HepG2 (cell line): ENCODE results near the gene CLPTM1L. TPM values are rescaled to one million over a fixed set of nuclear protein-coding genes. Genes with fewer than 3 reads are reported as not detected.

Source experiments
- ATAC-seq: fragments of 200-7000 bp; cut with Tn5 transposase; 3 replicates; pipeline ENCODE4 v1.9.1; 2020; ENCODE audit warnings: mild to moderate bottlenecking, moderate library complexity
- BruUV-seq: library from RNA; stranded (reverse); fragments of 400-500 nt; replicated peaks from 2 replicates; lab custom pipeline; 2021; lab: Mats Ljungman, UMichigan
- CTCF ChIA-PET: fragments of 300-600 bp; formaldehyde crosslinking; extraction: SDS; loops from one replicate; lab custom pipeline; 2021; ENCODE audit warnings: low total read pairs, inconsistent platforms, low intra/inter-chr PET ratio; lab: Yijun Ruan, JAX
- POLR2A ChIA-PET: fragments of 350-600 bp; sonication (Branson Sonifier 250); formaldehyde crosslinking; loops from one replicate; lab custom pipeline; 2020; ENCODE audit warnings: antibody characterized with exemption, inconsistent platforms; lab: Yijun Ruan, JAX
- DNase-seq: peaks from one replicate; pipeline ENCODE4 v3.0.0-alpha.2; 2015; ENCODE audit warnings: low spot score
- FAIRE-seq: peaks from 3 replicates; lab custom pipeline; 2011; peaks lifted over from hg19 to GRCh38; lab: Jason Lieb, UNC
- H2AFZ ChIP-seq: one replicate; pipeline ENCODE4 v1.6.1; 2011; ENCODE audit warnings: low read length, inconsistent platforms
- H3K27ac ChIP-seq: fragments of 300-600 bp; 3 replicates; pipeline ENCODE4 v1.8.0; 2011; ENCODE audit warnings: mixed run types, mild to moderate bottlenecking, mixed read lengths, low read length, inconsistent platforms; ENCODE audit not compliant: insufficient read depth; ENCODE audit errors: extremely low read length
- H3K27me3 ChIP-seq, 2 experiments: fragments of 200-600 bp in 1 of 2; 2 replicates in 1 of 2; 3 replicates in 1 of 2; pipeline versions ENCODE4 v1.6.0 to v1.8.0; 2011; ENCODE audit warnings: low read length in 2 of 2, mild to moderate bottlenecking in 2 of 2, moderate library complexity in 2 of 2, inconsistent platforms in 1 of 2; ENCODE audit not compliant: insufficient read depth in 2 of 2, control insufficient read depth in 1 of 2
- H3K36me3 ChIP-seq, 2 experiments: fragments of 200-600 bp in 1 of 2; replicated peaks in 1 of 2; 2 replicates in 1 of 2; 3 replicates in 1 of 2; pipeline versions ENCODE4 v1.5.1 to v1.8.0; 2011; ENCODE audit warnings: low read length in 2 of 2, inconsistent platforms in 1 of 2; ENCODE audit not compliant: insufficient read depth in 2 of 2, control insufficient read depth in 1 of 2
- H3K4me1 ChIP-seq: 2 replicates; pipeline ENCODE4 v1.5.1; 2012; ENCODE audit warnings: low read length, inconsistent platforms; ENCODE audit not compliant: insufficient read depth
- H3K4me2 ChIP-seq: 2 replicates; pipeline ENCODE4 v1.6.0; 2011; ENCODE audit warnings: low read depth, low read length, inconsistent platforms
- H3K4me3 ChIP-seq, 3 experiments: fragments of 200-600 bp in 1 of 3; sonication (generic), shearing (Covaris generic) in 1 of 3; replicated peaks in 1 of 3; 2 replicates each; pipeline ENCODE4 v1.5.1; 2011 to 2016; ENCODE audit warnings: low read length in 3 of 3, inconsistent platforms in 2 of 3, low read depth in 2 of 3, mild to moderate bottlenecking in 2 of 3, control low read depth in 1 of 3, mixed read lengths in 1 of 3; ENCODE audit not compliant: insufficient read depth in 1 of 3
- H3K79me2 ChIP-seq: one replicate; pipeline ENCODE4 v1.6.1; 2011; ENCODE audit warnings: low read length, inconsistent platforms; ENCODE audit not compliant: insufficient read depth
- H3K9ac ChIP-seq: 2 replicates; pipeline ENCODE4 v1.6.0; 2011; ENCODE audit warnings: mild to moderate bottlenecking, low read depth, low read length, inconsistent platforms; ENCODE audit not compliant: insufficient read depth
- H3K9me3 ChIP-seq: 2 replicates; pipeline ENCODE4 v1.5.1; 2012; ENCODE audit warnings: mild to moderate bottlenecking, low read length
- H4K20me1 ChIP-seq: 2 replicates; pipeline ENCODE4 v1.6.0; 2011; ENCODE audit warnings: inconsistent platforms, mild to moderate bottlenecking, low read length, moderate library complexity; ENCODE audit not compliant: insufficient read depth
- AGO2 ChIP-seq: fragments of 200-400 bp; formaldehyde crosslinking; optimal IDR thresholded peaks from 2 replicates; pipeline ENCODE3; 2017; ENCODE audit warnings: mild to moderate bottlenecking, low read depth, low read length, moderate library complexity
- CENPT ChIP-seq: sonication (generic); formaldehyde crosslinking; IDR thresholded peaks from 2 replicates; pipeline ENCODE4 v1.8.0; 2022; ENCODE audit warnings: low read depth, mild to moderate bottlenecking, moderate library complexity, missing genetic modification reagents
- MYNN ChIP-seq: sonication (generic); formaldehyde crosslinking; IDR thresholded peaks from 2 replicates; pipeline ENCODE4 v1.4.0; 2020; ENCODE audit warnings: mild to moderate bottlenecking, low read depth, missing genetic modification reagents
- NPAS2 ChIP-seq: sonication (generic); formaldehyde crosslinking; IDR thresholded peaks from 2 replicates; pipeline ENCODE4 v1.8.0; 2022; ENCODE audit warnings: mild to moderate bottlenecking, missing genetic modification reagents, borderline replicate concordance
- RFX1 ChIP-seq: fragments of 450-650 bp; IDR thresholded peaks from 2 replicates; pipeline ENCODE4 v1.6.1; 2017
- SNAPC4 ChIP-seq: sonication (generic); formaldehyde crosslinking; IDR thresholded peaks from 2 replicates; pipeline ENCODE4 v1.4.0; 2020; ENCODE audit warnings: mild to moderate bottlenecking, missing genetic modification reagents
- ZC3H4 ChIP-seq: sonication (generic); formaldehyde crosslinking; IDR thresholded peaks from 2 replicates; pipeline ENCODE4 v1.4.0; 2020; ENCODE audit warnings: missing genetic modification reagents, borderline replicate concordance
- ZNF441 ChIP-seq: sonication (generic); formaldehyde crosslinking; IDR thresholded peaks from 2 replicates; pipeline ENCODE4 v1.7.0; 2021; ENCODE audit warnings: missing genetic modification reagents, borderline replicate concordance
- ZNF577 ChIP-seq: sonication (generic); formaldehyde crosslinking; IDR thresholded peaks from 2 replicates; pipeline ENCODE4 v1.4.0; 2020; ENCODE audit warnings: mild to moderate bottlenecking, low read depth, missing genetic modification reagents, borderline replicate concordance
- ZNF660 ChIP-seq: sonication (generic); formaldehyde crosslinking; IDR thresholded peaks from 2 replicates; pipeline ENCODE4 v1.5.1; 2020; ENCODE audit warnings: mild to moderate bottlenecking, low read depth, missing genetic modification reagents, borderline replicate concordance
- ZNF883 ChIP-seq: sonication (generic); formaldehyde crosslinking; IDR thresholded peaks from 2 replicates; pipeline ENCODE4 v1.5.1; 2020; ENCODE audit warnings: mild to moderate bottlenecking, missing genetic modification reagents; ENCODE audit errors: not compliant biosample characterization
- WGBS: methylation state at CpG from one replicate; pipeline ENCODE4 v1.1.6; 2017; ENCODE audit warnings: low lambda C conversion rate; 5-methylcytosine and 5-hydroxymethylcytosine counted together
- in situ Hi-C: cut with HindIII; loops from 2 replicates; pipeline ENCODE4 v1.10.0; 2017; ENCODE audit warnings: low pct_unique_long_range_greater_than_20kb; ENCODE audit not compliant: extremely low pct_ligation_motif_present
- intact Hi-C: fragments of 100-400 bp; cut with micrococcal nuclease; formaldehyde crosslinking; loops from one replicate; pipeline ENCODE4 v1.10.0; 2022; ENCODE audit not compliant: unreplicated experiment
- polyA plus RNA-seq, 8 experiments: library from polyadenylated mRNA; depleted of rRNA in 3 of 8; stranded (reverse) in 7 of 8; unstranded in 1 of 8; fragments of >200 nt; fragmentation: Illumina TruSeq in 4 of 8; extraction: Trizol in 4 of 8; gene quantifications; 2 replicates each; pipeline versions ENCODE4 v1.2.1 to v1.2.3, GENCODE V29; 2011 to 2016; ENCODE audit warnings: low read depth in 4 of 8, missing spikeins in 1 of 8, mixed read lengths in 1 of 8; ENCODE audit not compliant: insufficient read depth in 1 of 8
- total RNA-seq, 5 experiments: library from RNA; depleted of rRNA; stranded (reverse); fragments of >200 nt; fragmentation: Illumina TruSeq; extraction: Trizol; gene quantifications; 2 replicates each; pipeline ENCODE4 v1.2.3, GENCODE V29; 2016; ENCODE audit warnings: low read depth in 1 of 5
- TF ChIP-seq, protein P1 (sequence below): sonication (generic); formaldehyde crosslinking; conservative IDR thresholded peaks from 2 replicates; pipeline ENCODE4 v1.4.0; 2020; ENCODE audit warnings: missing genetic modification reagents
- TF ChIP-seq, protein P2 (sequence below): sonication (generic); formaldehyde crosslinking; IDR thresholded peaks from 2 replicates; pipeline ENCODE4 v1.4.0; 2020; ENCODE audit warnings: missing genetic modification reagents, borderline replicate concordance

Gene CLPTM1L
- total and polyA plus RNA-seq, 2 of the 13 experiments (the other 11 are each of a cell fraction or from before 2014, with no cell fraction given): 80.3 to 124 TPM

DNA sequence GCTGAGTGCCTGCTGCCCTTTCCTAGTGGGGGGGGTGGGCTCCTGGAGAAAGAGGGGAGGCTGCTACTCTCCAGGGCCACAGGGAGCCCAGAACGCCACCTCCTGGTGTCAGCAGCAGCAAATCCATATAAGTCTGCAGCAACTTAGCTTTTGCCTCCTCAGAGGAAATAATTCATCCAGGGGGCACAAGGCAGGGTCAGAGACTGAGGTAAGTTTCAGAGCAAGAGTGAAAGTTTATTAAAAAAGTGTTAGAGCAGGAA, 4.0 kb upstream of the CLPTM1L start:
- no peaks in the 10 kb centered on the region for H3K9me3 ChIP-seq
- no TSS peak for BruUV-seq
- H3K27me3 ChIP-seq: peaks cover 0 to 11% of the 10 kb centered on the region in 2 experiments; a peak in 1 of 5 replicates
- 87% methylated on average over 1 of the region's 1 CpG for WGBS
- POLR2A ChIA-PET: no interaction called here
- H2AFZ ChIP-seq: no peak overlapping the region
- ATAC-seq: no peak
- no peak overlapping the region for H3K4me2 ChIP-seq
- in situ Hi-C loops: no loop called here
- H3K4me1 ChIP-seq: peaks cover 14% of the 10 kb centered on the region
- DNase-seq: no peak
- FAIRE-seq: no peak
- intact Hi-C loops: no loop called here
- peaks cover 12% of the 10 kb centered on the region for H3K79me2 ChIP-seq
- no peak overlapping the region for H3K9ac ChIP-seq
- no peak overlapping the region for H3K4me3 ChIP-seq
- CTCF ChIA-PET: no interaction called here
- H3K36me3 ChIP-seq: no peaks in the 10 kb centered on the region
- no peak overlapping the region for H3K27ac ChIP-seq
- no peaks in the 10 kb centered on the region for H4K20me1 ChIP-seq
- TF ChIP-seq NPAS2 (CRISPR knock-in tag) (no peak), ZC3H4 (CRISPR knock-in tag) (no peak), ZNF577 (CRISPR knock-in tag) (no peak), AGO2 (peak; percentile 36), SNAPC4 (CRISPR knock-in tag) (no peak), MYNN (CRISPR knock-in tag) (no peak), ZNF441 (CRISPR knock-in tag) (no peak), RFX1 (no peak), ZNF883 (no peak), ZNF660 (CRISPR knock-in tag) (no peak), CENPT (no peak)
- TF ChIP-seq, protein P1, sequence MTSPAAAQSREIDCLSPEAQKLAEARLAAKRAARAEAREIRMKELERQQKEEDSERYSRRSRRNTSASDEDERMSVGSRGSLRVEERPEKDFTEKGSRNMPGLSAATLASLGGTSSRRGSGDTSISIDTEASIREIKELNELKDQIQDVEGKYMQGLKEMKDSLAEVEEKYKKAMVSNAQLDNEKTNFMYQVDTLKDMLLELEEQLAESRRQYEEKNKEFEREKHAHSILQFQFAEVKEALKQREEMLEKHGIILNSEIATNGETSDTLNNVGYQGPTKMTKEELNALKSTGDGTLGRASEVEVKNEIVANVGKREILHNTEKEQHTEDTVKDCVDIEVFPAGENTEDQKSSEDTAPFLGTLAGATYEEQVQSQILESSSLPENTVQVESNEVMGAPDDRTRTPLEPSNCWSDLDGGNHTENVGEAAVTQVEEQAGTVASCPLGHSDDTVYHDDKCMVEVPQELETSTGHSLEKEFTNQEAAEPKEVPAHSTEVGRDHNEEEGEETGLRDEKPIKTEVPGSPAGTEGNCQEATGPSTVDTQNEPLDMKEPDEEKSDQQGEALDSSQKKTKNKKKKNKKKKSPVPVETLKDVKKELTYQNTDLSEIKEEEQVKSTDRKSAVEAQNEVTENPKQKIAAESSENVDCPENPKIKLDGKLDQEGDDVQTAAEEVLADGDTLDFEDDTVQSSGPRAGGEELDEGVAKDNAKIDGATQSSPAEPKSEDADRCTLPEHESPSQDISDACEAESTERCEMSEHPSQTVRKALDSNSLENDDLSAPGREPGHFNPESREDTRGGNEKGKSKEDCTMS (CRISPR knock-in tag): no peak
- TF ChIP-seq, protein P2, sequence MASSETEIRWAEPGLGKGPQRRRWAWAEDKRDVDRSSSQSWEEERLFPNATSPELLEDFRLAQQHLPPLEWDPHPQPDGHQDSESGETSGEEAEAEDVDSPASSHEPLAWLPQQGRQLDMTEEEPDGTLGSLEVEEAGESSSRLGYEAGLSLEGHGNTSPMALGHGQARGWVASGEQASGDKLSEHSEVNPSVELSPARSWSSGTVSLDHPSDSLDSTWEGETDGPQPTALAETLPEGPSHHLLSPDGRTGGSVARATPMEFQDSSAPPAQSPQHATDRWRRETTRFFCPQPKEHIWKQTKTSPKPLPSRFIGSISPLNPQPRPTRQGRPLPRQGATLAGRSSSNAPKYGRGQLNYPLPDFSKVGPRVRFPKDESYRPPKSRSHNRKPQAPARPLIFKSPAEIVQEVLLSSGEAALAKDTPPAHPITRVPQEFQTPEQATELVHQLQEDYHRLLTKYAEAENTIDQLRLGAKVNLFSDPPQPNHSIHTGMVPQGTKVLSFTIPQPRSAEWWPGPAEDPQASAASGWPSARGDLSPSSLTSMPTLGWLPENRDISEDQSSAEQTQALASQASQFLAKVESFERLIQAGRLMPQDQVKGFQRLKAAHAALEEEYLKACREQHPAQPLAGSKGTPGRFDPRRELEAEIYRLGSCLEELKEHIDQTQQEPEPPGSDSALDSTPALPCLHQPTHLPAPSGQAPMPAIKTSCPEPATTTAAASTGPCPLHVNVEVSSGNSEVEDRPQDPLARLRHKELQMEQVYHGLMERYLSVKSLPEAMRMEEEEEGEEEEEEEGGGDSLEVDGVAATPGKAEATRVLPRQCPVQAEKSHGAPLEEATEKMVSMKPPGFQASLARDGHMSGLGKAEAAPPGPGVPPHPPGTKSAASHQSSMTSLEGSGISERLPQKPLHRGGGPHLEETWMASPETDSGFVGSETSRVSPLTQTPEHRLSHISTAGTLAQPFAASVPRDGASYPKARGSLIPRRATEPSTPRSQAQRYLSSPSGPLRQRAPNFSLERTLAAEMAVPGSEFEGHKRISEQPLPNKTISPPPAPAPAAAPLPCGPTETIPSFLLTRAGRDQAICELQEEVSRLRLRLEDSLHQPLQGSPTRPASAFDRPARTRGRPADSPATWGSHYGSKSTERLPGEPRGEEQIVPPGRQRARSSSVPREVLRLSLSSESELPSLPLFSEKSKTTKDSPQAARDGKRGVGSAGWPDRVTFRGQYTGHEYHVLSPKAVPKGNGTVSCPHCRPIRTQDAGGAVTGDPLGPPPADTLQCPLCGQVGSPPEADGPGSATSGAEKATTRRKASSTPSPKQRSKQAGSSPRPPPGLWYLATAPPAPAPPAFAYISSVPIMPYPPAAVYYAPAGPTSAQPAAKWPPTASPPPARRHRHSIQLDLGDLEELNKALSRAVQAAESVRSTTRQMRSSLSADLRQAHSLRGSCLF (CRISPR knock-in tag): no peak
